SK-N-MC (cell line): Measurements from ENCODE around the gene SLC30A2.

Source experiments
- EZH2 ChIP-seq: fragments of 200-600 bp; sonication (generic); IDR thresholded peaks from one replicate; pipeline ENCODE4 v1.6.1; 2017; ENCODE audit warnings: antibody characterized with exemption
- POLR2AphosphoS5 ChIP-seq: IDR thresholded peaks from 2 replicates; pipeline ENCODE4 v1.6.1; 2012; ENCODE audit warnings: mild to moderate bottlenecking, low read depth, low read length, borderline replicate concordance

GRCh38 chr1:26079178-26079563 is 33.3 kb upstream of the SLC30A2 start:
- TF ChIP-seq EZH2, result no peak
- TF ChIP-seq POLR2AphosphoS5, result no peak
